PC-9 (cell line): ENCODE results near the gene HDDC3.

Source experiments
- EZH2 ChIP-seq: fragments of 200-600 bp; sonication (generic); IDR thresholded peaks from 2 replicates; pipeline ENCODE4 v1.8.0; 2017; ENCODE audit warnings: antibody characterized with exemption, low read depth
- TF ChIP-seq, protein P1 (sequence below): fragments of 200-600 bp; sonication (generic); conservative IDR thresholded peaks from 2 replicates; pipeline ENCODE4 v1.6.1; 2017; ENCODE audit warnings: mixed run types, antibody characterized with exemption, mild to moderate bottlenecking, moderate library complexity

DNA sequence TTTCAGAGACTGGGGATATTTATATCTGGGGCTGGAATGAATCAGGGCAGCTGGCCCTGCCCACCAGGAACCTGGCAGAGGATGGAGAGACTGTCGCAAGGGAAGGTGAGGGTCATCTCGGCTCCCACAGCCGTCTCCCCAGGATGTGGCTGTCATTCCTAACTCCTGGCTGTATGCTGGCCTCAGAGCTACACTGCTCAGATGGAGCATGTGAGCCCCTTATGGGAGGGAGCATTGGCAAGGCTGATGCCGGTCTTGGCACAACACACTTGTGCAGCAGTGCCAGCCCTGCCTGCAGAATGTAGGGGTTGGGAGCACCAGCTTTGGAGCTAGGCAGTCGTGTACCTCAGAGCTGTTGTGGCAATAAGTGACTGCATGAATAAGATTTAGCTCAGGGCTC, 27.5 kb upstream of the HDDC3 start:
- TF ChIP-seq, protein P1, sequence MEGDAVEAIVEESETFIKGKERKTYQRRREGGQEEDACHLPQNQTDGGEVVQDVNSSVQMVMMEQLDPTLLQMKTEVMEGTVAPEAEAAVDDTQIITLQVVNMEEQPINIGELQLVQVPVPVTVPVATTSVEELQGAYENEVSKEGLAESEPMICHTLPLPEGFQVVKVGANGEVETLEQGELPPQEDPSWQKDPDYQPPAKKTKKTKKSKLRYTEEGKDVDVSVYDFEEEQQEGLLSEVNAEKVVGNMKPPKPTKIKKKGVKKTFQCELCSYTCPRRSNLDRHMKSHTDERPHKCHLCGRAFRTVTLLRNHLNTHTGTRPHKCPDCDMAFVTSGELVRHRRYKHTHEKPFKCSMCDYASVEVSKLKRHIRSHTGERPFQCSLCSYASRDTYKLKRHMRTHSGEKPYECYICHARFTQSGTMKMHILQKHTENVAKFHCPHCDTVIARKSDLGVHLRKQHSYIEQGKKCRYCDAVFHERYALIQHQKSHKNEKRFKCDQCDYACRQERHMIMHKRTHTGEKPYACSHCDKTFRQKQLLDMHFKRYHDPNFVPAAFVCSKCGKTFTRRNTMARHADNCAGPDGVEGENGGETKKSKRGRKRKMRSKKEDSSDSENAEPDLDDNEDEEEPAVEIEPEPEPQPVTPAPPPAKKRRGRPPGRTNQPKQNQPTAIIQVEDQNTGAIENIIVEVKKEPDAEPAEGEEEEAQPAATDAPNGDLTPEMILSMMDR: no peak
- no peak for TF ChIP-seq EZH2
